Activated gamma-delta T cell treated with Interleukin-2 at 50 U/mL for 16 hours (primary cell): ENCODE data around the gene CABP4.

Source experiments
- DNase-seq: peaks from one replicate; pipeline ENCODE4 v3.0.0-alpha.2; 2020

CABP4 gene

GRCh38 chr11:67499808-67500483 lies 44.8 kb downstream of the CABP4 start:
- no peak for DNase-seq

DNA sequence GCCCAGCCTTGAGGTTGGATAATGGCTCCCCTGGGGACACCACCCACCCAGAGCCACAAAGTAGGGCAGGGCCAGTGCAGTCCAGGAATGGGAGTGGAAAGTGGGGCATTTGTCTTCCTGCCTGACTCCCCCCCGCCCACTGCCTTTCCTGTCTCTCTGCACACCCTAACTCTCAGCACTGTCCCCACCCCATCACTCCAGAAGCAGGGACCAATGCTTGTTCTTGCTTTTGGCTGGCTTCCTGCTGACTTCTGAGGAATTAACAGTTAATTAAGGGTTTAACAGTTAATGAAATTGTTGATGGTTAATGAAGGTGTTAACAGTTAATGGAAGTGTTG lies 45.3 kb downstream of the CABP4 start:
- DNase-seq = no peak

GRCh38 chr11:67500831-67501715 lies 45.9 kb downstream of the CABP4 start:
- no peak for DNase-seq

DNA sequence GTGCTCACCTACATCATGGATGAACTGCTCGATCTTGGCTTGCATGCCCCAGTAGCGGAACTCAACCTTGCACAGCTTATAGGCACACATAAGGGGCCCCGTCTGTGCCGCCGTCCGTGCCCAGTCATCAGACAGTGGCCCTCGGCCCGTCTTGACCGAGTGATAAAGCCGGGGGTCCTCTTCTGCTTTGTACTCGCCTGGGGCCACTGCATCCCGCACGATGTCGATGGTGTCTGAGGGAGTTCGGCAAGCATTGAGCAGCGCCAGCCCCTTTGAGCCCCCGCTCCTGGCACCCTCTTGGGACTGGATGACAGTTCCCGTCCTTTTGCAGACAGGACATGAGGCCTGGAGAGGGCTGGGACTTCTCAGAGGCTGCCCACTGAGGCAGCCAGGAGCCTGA lies 46.7 kb downstream of the CABP4 start:
- no peak for DNase-seq

DNA sequence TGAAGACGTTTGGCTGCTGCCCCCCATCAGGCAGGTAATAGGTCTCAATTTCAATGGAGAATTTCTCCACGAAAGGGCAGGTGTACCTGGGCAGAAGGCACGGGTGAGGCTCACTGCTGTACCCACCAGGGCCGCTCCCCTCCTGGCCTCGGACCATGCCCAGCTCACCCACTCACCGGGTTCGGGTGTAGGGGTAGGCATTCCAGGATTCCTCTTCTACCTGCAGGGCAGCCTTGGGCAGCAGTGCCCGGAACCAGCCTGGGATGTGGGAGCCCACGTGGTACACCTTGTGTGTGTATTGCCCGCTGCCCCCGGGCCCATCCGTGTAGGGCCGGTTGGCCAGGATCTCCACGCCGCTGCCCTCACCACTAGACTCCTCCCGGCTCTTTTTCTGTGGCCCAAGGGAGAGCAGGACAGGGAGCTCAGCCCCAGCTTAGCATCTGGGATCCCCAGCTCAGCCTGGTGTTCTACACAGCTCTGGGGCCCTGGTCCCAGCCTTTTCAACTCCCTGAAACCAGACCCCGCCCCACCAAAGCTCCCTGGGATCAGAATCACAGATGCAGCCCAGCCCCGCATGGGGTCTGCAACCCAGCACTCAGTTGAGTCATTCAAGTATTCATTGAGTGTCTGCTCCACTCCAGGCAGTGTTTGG lies 47.3 kb downstream of the CABP4 start:
- DNase-seq = no peak

GRCh38 chr11:67503119-67504004 lies 48.2 kb downstream of the CABP4 start:
- DNase-seq = no peak

GRCh38 chr11:67504005-67504949 lies 49.1 kb downstream of the CABP4 start:
- peak; percentile 47 for DNase-seq

DNA sequence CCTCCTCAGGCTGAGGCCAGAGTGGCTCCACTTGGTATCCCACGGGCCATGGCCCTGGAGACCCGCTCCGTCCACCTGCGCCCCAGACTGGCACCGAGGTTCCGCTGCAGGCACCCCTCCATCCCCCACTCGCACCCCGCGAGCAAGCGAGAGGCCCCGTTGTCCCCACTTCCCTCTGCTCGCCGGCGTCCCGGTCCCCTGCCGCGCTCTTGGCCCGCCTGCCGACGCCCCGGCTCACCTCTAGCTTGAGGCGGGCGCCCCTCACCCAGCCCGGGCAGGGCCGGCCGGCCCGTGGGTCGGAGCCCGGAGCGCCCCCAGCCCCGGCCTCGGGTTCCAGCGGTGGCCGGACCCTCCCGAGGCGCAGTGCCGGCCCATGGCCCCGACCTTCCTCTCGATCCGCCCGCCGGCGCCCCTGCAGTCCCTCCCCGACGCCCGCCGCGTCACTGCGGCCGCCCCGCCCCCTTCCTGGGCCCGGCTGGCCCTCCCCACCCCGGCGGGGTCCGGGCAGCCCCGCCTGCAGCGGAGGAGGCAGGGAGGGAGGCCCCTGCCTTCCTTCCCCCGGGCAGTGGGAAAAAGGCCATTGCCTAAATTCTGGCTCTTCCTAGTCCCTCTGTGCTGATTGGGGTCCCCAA lies 49.9 kb downstream of the CABP4 start, which contains the start of gene PITPNM1:
Gene PITPNM1 (minus strand): TSS at position 414 of the 632 bp plus-strand sequence. CDS start 1,183 bp downstream, outside the sequence.
- DNase-seq = peak; percentile 65

- DNase-seq = peak; percentile 86
These were observed 50.6 kb downstream of the CABP4 start for GRCh38 chr11:67505605-67506396.

DNA sequence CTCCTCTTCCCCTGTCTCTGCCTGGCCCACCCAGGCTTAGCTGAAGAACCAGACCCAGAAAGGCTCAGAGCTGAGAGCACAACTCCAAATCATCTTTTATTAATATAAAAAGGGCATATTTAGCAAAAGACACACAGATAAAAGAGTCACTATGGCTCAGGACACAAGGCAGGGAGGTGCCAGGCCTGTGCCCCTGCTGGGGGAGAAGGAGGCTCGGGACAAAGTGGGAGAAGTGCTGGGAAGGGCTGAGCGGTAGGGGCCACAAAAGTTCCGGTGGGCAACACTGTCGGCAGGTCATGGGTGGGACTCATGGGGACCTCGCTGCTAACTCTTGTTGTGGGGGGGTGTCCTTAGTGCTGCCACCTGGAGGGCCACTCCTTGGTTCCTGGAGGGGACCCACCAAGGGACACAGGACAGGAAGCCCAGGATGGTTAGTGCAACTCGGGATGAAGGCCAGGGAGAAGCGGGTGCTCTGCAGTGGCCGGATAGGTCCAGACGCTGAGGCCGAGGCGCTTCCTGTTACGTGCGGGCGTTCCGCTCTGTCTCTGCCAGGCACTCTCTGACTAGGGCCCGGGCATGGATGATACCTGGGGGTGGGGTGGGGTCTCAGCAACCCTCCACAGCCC lies 51.4 kb downstream of the CABP4 start:
- DNase-seq = no peak

DNA sequence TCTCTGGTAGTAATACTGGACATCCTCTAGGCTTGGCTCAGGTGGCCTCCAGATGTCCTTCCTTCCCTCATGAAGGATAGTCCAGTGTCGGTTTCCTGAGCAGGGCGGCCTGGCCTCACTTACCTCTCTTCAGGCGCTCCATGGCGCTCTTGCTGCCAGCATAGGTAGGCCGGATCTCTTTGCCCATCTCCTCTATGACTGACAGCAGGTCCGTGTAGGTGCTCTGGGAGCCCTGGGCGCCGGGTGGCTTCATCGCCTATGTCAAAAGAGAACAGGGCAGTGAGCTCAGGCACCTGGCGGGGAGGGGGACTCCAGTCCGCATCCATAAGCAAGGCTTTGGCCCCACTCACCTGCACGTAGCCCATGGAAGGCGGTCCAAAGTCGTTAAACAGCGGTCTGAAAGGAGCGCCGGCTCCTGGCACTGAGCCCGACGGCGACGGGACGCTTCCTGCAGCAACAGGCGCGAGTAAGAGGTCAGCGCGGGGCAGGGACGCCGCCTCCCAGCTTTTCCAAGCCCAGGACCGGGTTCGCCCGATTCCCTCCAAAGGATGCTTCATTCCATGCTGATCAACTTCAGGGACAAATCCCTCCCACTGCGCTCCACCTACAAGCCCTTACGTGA lies 52.2 kb downstream of the CABP4 start:
- no peak for DNase-seq

GRCh38 chr11:67507864-67508485 lies 52.8 kb downstream of the CABP4 start, which contains the start of gene CDK2AP2:
CDK2AP2 (minus strand) TSS chr11:67508162; CDS start chr11:67508082, 80 bp downstream.
- peak; percentile 98 for DNase-seq

- DNase-seq = peak; percentile 99
These were observed 53.5 kb downstream of the CABP4 start for GRCh38 chr11:67508486-67509121.

DNA sequence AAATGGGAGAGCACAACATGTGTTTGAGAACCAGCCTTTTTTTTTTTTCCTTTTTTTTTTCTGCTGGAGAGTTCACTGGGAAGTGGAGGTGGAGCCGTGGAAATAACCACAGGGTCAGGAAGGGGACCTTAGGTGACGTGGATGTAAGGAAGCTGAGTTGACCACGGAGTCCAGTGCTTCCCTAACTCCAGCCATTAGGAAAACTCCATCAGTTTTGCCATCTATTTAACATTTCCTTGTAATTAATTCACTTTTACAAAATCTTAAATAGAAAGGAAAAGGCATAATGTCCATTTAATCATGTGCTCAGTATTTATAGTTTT lies 54.8 kb downstream of the CABP4 start:
- no peak for DNase-seq
